ENCODE measurements around the gene GRIN3B. TPM values are rescaled to one million over a fixed set of nuclear protein-coding genes. Genes with fewer than 3 reads are reported as not detected.

Gene GRIN3B
- total RNA-seq, 1 donor from 2014 or later = not detected

- peaks cover 20% of the 10 kb centered on the region for H3K9me3 ChIP-seq
- TF ChIP-seq POLR2AphosphoS5 (IDR thresholded peaks at IDR 0.05; ENCODE audit: insufficient read depth in 1 of 2, low read depth in 1 of 2) (no peak), POLR2A (IDR thresholded peaks at IDR 0.05) (no peak)
- TF ChIP-seq, protein P1, sequence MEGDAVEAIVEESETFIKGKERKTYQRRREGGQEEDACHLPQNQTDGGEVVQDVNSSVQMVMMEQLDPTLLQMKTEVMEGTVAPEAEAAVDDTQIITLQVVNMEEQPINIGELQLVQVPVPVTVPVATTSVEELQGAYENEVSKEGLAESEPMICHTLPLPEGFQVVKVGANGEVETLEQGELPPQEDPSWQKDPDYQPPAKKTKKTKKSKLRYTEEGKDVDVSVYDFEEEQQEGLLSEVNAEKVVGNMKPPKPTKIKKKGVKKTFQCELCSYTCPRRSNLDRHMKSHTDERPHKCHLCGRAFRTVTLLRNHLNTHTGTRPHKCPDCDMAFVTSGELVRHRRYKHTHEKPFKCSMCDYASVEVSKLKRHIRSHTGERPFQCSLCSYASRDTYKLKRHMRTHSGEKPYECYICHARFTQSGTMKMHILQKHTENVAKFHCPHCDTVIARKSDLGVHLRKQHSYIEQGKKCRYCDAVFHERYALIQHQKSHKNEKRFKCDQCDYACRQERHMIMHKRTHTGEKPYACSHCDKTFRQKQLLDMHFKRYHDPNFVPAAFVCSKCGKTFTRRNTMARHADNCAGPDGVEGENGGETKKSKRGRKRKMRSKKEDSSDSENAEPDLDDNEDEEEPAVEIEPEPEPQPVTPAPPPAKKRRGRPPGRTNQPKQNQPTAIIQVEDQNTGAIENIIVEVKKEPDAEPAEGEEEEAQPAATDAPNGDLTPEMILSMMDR (IDR thresholded peaks at IDR 0.05) = no peak
- H3K27ac ChIP-seq = no peak overlapping the region
- no peaks in the 10 kb centered on the region for H3K4me1 ChIP-seq
- DNase-seq (ENCODE audit: extremely low spot score in 2 of 2) = no peak
- H3K36me3 ChIP-seq = peaks cover 0 to under 1% of the 10 kb centered on the region in 2 donors
- H3K27me3 ChIP-seq = no peaks in the 10 kb centered on the region
- intact Hi-C loops (cut with DNase I) = no loop called here
- no peak overlapping the region for H3K4me3 ChIP-seq
Measured at GRCh38 chr19:1053176-1054101, 53.2 kb downstream of the GRIN3B start.

DNA sequence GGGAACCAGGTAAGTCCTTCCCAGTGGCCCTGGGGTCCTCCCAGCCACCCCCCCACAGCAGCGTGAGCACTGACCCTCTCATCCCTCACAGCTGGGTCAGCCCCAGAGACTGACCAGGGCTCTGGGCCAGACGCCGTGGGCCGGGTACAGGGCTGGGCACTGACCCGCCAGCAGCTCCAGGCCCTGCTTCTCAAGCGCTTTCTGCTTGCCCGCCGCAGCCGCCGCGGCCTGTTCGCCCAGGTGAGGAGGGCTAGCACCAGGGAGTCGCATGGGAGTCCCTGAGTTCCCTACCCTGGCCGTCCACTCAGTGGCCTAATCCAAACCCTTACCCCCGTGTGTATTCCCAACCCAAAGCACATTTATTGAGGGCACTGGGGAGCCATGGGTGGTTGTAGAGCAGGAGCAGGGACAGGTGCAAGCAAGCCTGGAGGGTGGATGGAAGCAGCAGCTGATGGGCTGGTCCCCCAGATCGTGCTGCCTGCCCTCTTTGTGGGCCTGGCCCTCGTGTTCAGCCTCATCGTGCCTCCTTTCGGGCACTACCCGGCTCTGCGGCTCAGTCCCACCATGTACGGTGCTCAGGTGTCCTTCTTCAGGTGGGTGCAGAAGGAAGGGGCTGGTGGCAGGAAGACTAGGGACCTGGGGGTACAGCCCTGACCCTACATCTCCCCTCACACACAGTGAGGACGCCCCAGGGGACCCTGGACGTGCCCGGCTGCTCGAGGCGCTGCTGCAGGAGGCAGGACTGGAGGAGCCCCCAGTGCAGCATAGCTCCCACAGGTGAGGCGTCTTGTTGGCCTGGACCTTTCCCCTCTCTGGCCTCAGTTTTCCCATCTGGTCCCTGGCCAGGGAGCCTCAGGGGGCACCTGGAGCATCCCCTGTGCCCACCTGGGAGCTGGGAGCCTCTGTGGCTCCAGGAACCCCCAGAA, 54.1 kb downstream of the GRIN3B start:
- Histone ChIP-seq H3K27me3 (no peaks in the 10 kb centered on the region), H3K36me3 (peaks cover 0 to 5% of the 10 kb centered on the region in 2 donors), H3K4me1 (no peaks in the 10 kb centered on the region), H3K27ac (no peak overlapping the region), H3K4me3 (no peak overlapping the region), H3K9me3 (peaks cover 26% of the 10 kb centered on the region)
- TF ChIP-seq, protein P1 (IDR thresholded peaks at IDR 0.05) = no peak
- TF ChIP-seq POLR2AphosphoS5 (IDR thresholded peaks at IDR 0.05; ENCODE audit: insufficient read depth in 1 of 2, low read depth in 1 of 2) (no peak), POLR2A (IDR thresholded peaks at IDR 0.05) (no peak)
- intact Hi-C loops (cut with DNase I) = no loop called here
- DNase-seq (ENCODE audit: extremely low spot score in 2 of 2) = no peak

DNA sequence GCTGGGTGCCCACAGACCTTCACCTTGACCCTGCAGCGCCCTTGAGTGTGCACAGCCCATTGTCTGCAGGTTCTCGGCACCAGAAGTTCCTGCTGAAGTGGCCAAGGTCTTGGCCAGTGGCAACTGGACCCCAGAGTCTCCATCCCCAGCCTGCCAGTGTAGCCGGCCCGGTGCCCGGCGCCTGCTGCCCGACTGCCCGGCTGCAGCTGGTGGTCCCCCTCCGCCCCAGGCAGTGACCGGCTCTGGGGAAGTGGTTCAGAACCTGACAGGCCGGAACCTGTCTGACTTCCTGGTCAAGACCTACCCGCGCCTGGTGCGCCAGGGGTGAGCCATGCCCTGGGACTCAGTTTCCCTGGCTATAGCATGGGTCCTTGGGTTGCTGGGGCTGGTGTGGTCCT, 54.8 kb downstream of the GRIN3B start:
- intact Hi-C loops (cut with DNase I) = no loop called here
- peaks cover 26% of the 10 kb centered on the region for H3K9me3 ChIP-seq
- TF ChIP-seq, protein P1 (IDR thresholded peaks at IDR 0.05) = no peak
- TF ChIP-seq POLR2AphosphoS5 (IDR thresholded peaks at IDR 0.05; ENCODE audit: insufficient read depth in 1 of 2, low read depth in 1 of 2) (no peak), POLR2A (IDR thresholded peaks at IDR 0.05) (no peak)

GRCh38 chr19:1055886-1056620, 55.8 kb downstream of the GRIN3B start:
- Histone ChIP-seq H3K4me3 (no peak overlapping the region), H3K9me3 (peaks cover 26% of the 10 kb centered on the region), H3K27me3 (no peaks in the 10 kb centered on the region), H3K4me1 (no peaks in the 10 kb centered on the region), H3K27ac (no peak overlapping the region), H3K36me3 (peaks cover 0 to 5% of the 10 kb centered on the region in 2 donors)
- intact Hi-C loops (cut with DNase I) = no loop called here
- TF ChIP-seq POLR2AphosphoS5 (IDR thresholded peaks at IDR 0.05; ENCODE audit: insufficient read depth in 1 of 2, low read depth in 1 of 2) = no peak
- TF ChIP-seq, protein P1 (IDR thresholded peaks at IDR 0.05) = no peak
- no peak for DNase-seq (ENCODE audit: extremely low spot score in 2 of 2)

More for the DNA sequence above, 54.8 kb downstream of the GRIN3B start:
- Histone ChIP-seq H3K27me3 (no peaks in the 10 kb centered on the region), H3K4me1 (no peaks in the 10 kb centered on the region), H3K4me3 (no peak overlapping the region), H3K27ac (no peak overlapping the region), H3K36me3 (peaks cover 0 to 5% of the 10 kb centered on the region in 2 donors)
- no peak for DNase-seq (ENCODE audit: extremely low spot score in 2 of 2)

All from vagina (tissue), 2 donors.